Measurements from ENCODE around the gene PRKN. TPM values are rescaled to one million over a fixed set of nuclear protein-coding genes. Genes with fewer than 3 reads are reported as not detected.

Gene PRKN
- total RNA-seq, 1 donor from 2014 or later: 5.7 TPM

DNA sequence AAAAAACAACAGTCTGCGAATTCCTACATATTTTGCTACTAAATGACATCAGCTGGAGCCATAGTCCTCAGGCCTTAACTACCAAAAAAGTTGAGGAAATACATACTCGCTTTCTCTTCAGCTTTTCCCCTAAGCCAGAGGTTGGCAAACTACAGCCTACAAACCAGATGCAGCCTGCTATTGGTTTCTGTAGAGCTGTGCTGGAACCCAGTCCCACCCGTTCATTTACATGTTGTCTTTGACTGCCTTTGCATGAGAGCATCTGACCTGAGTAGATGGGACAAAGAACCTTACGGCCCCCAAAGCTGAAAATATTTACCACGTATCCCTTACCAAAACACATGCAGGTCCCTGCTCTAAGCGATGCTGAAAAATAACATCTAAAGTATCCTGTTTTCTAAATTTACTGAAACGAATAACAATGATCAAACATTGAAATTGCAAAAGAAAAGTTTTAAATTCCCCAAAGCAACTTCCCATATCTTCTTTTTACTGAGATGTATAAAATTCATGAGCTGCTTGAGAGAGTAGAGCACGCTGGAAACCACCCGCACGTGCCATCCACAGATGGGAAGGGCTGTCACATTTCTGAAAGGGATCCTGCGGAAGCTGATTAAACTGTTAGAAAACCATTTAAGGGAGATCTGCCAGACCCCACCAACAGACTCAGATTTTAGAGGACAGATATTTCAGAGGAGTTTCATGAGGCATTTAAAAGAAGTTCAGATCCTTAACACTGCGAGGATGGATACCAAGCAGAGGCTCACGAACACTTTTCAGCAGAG, 124.1 kb downstream of the PRKN start:
- TF ChIP-seq, protein P1, sequence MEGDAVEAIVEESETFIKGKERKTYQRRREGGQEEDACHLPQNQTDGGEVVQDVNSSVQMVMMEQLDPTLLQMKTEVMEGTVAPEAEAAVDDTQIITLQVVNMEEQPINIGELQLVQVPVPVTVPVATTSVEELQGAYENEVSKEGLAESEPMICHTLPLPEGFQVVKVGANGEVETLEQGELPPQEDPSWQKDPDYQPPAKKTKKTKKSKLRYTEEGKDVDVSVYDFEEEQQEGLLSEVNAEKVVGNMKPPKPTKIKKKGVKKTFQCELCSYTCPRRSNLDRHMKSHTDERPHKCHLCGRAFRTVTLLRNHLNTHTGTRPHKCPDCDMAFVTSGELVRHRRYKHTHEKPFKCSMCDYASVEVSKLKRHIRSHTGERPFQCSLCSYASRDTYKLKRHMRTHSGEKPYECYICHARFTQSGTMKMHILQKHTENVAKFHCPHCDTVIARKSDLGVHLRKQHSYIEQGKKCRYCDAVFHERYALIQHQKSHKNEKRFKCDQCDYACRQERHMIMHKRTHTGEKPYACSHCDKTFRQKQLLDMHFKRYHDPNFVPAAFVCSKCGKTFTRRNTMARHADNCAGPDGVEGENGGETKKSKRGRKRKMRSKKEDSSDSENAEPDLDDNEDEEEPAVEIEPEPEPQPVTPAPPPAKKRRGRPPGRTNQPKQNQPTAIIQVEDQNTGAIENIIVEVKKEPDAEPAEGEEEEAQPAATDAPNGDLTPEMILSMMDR (IDR thresholded peaks at IDR 0.05): no peak
- no peaks in the 10 kb centered on the region for H3K9me3 Mint-ChIP-seq (ENCODE audit: low read depth)
- no peak overlapping the region for H3K27ac Mint-ChIP-seq (ENCODE audit: unreplicated experiment)
- H3K4me3 Mint-ChIP-seq (ENCODE audit: unreplicated experiment): no peak overlapping the region
- no peaks in the 10 kb centered on the region for H3K4me1 Mint-ChIP-seq (ENCODE audit: low read depth)
- no peaks in the 10 kb centered on the region for H3K36me3 Mint-ChIP-seq (ENCODE audit: low read depth)
- DNase-seq (ENCODE audit: low spot score): no peak
- H3K27me3 Mint-ChIP-seq (ENCODE audit: low read depth): no peaks in the 10 kb centered on the region

DNA sequence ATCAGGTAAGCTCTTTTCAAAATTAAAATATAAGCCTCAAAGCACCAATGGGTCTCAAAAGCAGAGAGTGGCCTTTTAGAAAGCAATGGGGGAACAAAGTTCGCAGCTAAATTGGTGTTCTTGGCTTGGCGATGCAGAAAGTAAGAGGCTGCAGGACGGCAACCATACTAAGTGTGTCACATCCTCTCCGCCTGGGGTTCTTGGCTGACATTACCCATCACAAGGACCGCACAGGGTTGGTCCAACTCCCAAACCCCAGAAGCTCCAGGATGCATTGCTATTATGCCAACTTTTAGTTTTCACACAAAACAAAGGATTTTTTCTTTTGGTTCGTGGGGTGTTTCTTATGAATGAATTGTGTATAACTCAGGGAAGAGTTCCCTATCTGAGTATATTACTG, 124.8 kb downstream of the PRKN start:
- DNase-seq (ENCODE audit: low spot score): no peak
- no peak overlapping the region for H3K27ac Mint-ChIP-seq (ENCODE audit: unreplicated experiment)
- H3K9me3 Mint-ChIP-seq (ENCODE audit: low read depth): no peaks in the 10 kb centered on the region
- no peaks in the 10 kb centered on the region for H3K36me3 Mint-ChIP-seq (ENCODE audit: low read depth)
- TF ChIP-seq, protein P1 (IDR thresholded peaks at IDR 0.05): no peak
- no peak overlapping the region for H3K4me3 Mint-ChIP-seq (ENCODE audit: unreplicated experiment)
- no peaks in the 10 kb centered on the region for H3K27me3 Mint-ChIP-seq (ENCODE audit: low read depth)
- no peaks in the 10 kb centered on the region for H3K4me1 Mint-ChIP-seq (ENCODE audit: low read depth)

DNA sequence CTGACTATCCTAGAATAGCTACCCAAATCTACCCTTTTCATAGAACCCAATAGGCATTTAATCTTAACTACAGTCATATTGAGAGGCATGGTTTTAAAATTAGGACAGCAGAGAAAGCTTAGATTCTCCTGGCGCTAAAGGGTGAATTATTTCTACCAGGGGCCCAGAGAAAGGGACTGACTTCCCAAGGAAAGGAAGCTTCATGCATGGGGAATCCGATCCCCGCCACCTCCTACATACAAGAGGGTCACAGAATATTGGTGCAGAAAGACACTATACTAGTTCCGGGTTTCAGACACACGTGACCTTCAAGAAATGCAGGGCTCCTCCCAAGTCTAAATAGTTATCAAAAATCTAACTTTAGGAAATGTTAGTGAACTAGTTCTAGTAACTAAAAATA, 130.9 kb downstream of the PRKN start:
- no peak for DNase-seq (ENCODE audit: low spot score)
- TF ChIP-seq, protein P1 (IDR thresholded peaks at IDR 0.05): no peak
- Mint-ChIP-seq H3K27ac (ENCODE audit: unreplicated experiment) (no peak overlapping the region), H3K4me3 (ENCODE audit: unreplicated experiment) (no peak overlapping the region), H3K36me3 (ENCODE audit: low read depth) (no peaks in the 10 kb centered on the region), H3K4me1 (ENCODE audit: low read depth) (no peaks in the 10 kb centered on the region), H3K9me3 (ENCODE audit: low read depth) (no peaks in the 10 kb centered on the region), H3K27me3 (ENCODE audit: low read depth) (no peaks in the 10 kb centered on the region)

DNA sequence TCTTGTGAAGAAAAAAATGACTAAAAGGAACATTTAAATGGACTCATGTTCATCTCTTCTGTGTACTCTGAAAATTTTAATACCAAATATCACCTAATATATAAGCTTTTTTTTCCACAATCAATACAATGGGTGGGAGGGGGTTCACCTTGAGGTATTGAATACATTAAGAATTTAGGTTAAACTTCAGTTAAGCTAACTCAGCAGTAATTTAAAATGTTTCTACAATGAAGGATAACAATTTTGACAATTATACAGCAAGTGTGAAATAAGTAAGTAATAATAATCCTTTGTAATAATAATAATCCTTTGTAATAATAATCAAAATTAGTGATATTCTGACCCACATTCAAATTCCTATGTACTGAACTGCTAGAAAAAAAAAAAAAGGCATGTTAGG, 136.0 kb downstream of the PRKN start:
- H3K4me1 Mint-ChIP-seq (ENCODE audit: low read depth): peaks cover 11% of the 10 kb centered on the region

DNA sequence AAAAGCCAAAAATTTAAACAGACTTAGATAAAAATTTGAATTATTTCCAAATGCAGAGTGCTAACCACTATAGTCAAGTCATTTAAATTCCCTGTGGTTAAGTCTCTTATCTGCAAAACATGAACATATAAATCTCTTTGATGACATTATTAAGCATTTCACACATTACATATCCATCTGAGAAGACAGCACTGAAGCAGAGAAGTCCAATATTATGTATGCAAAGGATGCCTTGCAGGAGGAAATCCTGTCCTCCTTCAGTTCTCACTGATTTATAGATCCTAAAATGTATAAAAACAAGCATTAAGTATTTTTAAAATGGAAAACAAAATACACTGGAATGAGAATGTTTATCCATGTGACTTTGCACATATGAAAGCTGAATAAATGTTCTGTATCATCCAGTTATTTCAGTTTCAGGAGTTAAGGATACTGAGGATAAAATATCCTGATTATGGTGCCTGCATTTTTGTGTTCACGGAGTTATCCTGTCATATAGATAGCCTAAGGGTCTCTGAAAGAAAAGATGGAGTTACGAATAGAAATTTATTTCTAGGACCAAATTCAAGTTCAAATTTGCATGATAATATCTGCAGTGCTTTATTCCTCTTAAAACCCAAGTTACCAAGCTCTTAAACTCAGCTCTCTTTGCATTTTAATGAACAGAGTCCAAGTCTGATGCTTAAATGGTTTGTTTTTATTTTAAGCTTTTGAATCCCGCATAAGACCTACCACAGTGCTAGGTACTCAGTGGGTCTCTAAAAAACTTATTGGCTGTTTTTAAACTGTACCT, 145.4 kb downstream of the PRKN start:
- no peaks in the 10 kb centered on the region for H3K9me3 Mint-ChIP-seq (ENCODE audit: low read depth)
- TF ChIP-seq, protein P1 (IDR thresholded peaks at IDR 0.05): no peak
- H3K36me3 Mint-ChIP-seq (ENCODE audit: low read depth): no peaks in the 10 kb centered on the region
- no peaks in the 10 kb centered on the region for H3K27me3 Mint-ChIP-seq (ENCODE audit: low read depth)
- no peak overlapping the region for H3K4me3 Mint-ChIP-seq (ENCODE audit: unreplicated experiment)
- H3K4me1 Mint-ChIP-seq (ENCODE audit: low read depth): peaks cover 41% of the 10 kb centered on the region
- H3K27ac Mint-ChIP-seq (ENCODE audit: unreplicated experiment): no peak overlapping the region
- no peak for DNase-seq (ENCODE audit: low spot score)

More for the DNA sequence above, 136.0 kb downstream of the PRKN start:
- Mint-ChIP-seq H3K27me3 (ENCODE audit: low read depth) (no peaks in the 10 kb centered on the region), H3K36me3 (ENCODE audit: low read depth) (no peaks in the 10 kb centered on the region), H3K27ac (ENCODE audit: unreplicated experiment) (no peak overlapping the region), H3K9me3 (ENCODE audit: low read depth) (no peaks in the 10 kb centered on the region), H3K4me3 (ENCODE audit: unreplicated experiment) (no peak overlapping the region)
- no peak for DNase-seq (ENCODE audit: low spot score)
- TF ChIP-seq, protein P1 (IDR thresholded peaks at IDR 0.05): no peak
